GM23338 (cell line): ENCODE measurements around the gene TMTC2. TPM values are rescaled to one million over a fixed set of nuclear protein-coding genes. Genes with fewer than 3 reads are reported as not detected.

Experiments used
- ATAC-seq: fragments of 200-7000 bp; cut with Tn5 transposase; 3 replicates; pipeline ENCODE4 v1.9.1; 2020
- DNase-seq: peaks from one replicate; pipeline ENCODE4 v3.0.0-alpha.2; 2015; ENCODE audit warnings: low spot score
- H2AFZ ChIP-seq: fragments of 200-600 bp; sonication (generic); 2 replicates; pipeline ENCODE4 v1.8.0; 2016; ENCODE audit warnings: antibody characterized with exemption, mild to moderate bottlenecking, moderate library complexity
- H3F3A ChIP-seq: fragments of 200-600 bp; sonication (generic); replicated peaks from 2 replicates; pipeline ENCODE4 v1.8.0; 2017; ENCODE audit warnings: antibody characterized with exemption, mixed run types, low read depth
- H3K27ac ChIP-seq: fragments of 200-600 bp; sonication (generic); 2 replicates; pipeline ENCODE4 v1.6.1; 2016; ENCODE audit warnings: low read depth
- H3K27me3 ChIP-seq: fragments of 200-600 bp; sonication (generic); 2 replicates; pipeline ENCODE4 v1.8.0; 2016; ENCODE audit warnings: mild to moderate bottlenecking, mixed run types, moderate library complexity; ENCODE audit not compliant: insufficient read depth
- H3K36me3 ChIP-seq: fragments of 200-600 bp; sonication (generic); 2 replicates; pipeline ENCODE4 v1.8.0; 2016; ENCODE audit warnings: mild to moderate bottlenecking; ENCODE audit not compliant: insufficient read depth
- H3K4me1 ChIP-seq: fragments of 200-600 bp; sonication (generic); 2 replicates; pipeline ENCODE4 v1.8.0; 2016; ENCODE audit warnings: mild to moderate bottlenecking, moderate library complexity; ENCODE audit not compliant: insufficient read depth
- H3K4me2 ChIP-seq: fragments of 200-600 bp; sonication (generic); 2 replicates; pipeline ENCODE4 v1.7.1; 2017; ENCODE audit warnings: mixed run types
- H3K4me3 ChIP-seq: fragments of 200-600 bp; sonication (generic); 2 replicates; pipeline ENCODE4 v1.6.1; 2016; ENCODE audit warnings: mixed run types
- H3K79me2 ChIP-seq: fragments of 200-600 bp; sonication (generic); replicated peaks from 2 replicates; pipeline ENCODE4 v1.8.0; 2017; ENCODE audit warnings: mild to moderate bottlenecking; ENCODE audit not compliant: insufficient read depth
- H3K9me2 ChIP-seq: fragments of 200-600 bp; sonication (generic); 2 replicates; pipeline ENCODE4 v1.8.0; 2017; ENCODE audit not compliant: insufficient read depth
- H4K20me1 ChIP-seq: fragments of 200-600 bp; sonication (generic); replicated peaks from 2 replicates; pipeline ENCODE4 v1.8.0; 2017; ENCODE audit warnings: mild to moderate bottlenecking; ENCODE audit not compliant: insufficient read depth
- H3K27ac Mint-ChIP-seq: 2 replicates; pipeline ENCODE4 v1.8.0; 2020; ENCODE audit warnings: inconsistent platforms, mild to moderate bottlenecking, moderate library complexity, mixed read lengths
- H3K27me3 Mint-ChIP-seq: 3 replicates; pipeline ENCODE4 v1.8.0; 2022; ENCODE audit warnings: low read depth, mild to moderate bottlenecking, moderate library complexity, mixed read lengths, inconsistent platforms; ENCODE audit not compliant: insufficient read depth, poor library complexity
- H3K36me3 Mint-ChIP-seq: 3 replicates; pipeline ENCODE4 v1.8.0; 2021; ENCODE audit warnings: low read depth, mild to moderate bottlenecking, inconsistent platforms, moderate library complexity, mixed read lengths
- H3K4me1 Mint-ChIP-seq: 3 replicates; pipeline ENCODE4 v1.8.0; 2020; ENCODE audit warnings: mild to moderate bottlenecking, inconsistent platforms, mixed read lengths
- H3K4me3 Mint-ChIP-seq: 3 replicates; pipeline ENCODE4 v1.8.0; 2021; ENCODE audit warnings: moderate library complexity, mild to moderate bottlenecking, inconsistent platforms, mixed read lengths
- H3K9me3 Mint-ChIP-seq: 3 replicates; pipeline ENCODE4 v1.8.0; 2020; ENCODE audit warnings: moderate library complexity, mild to moderate bottlenecking, inconsistent platforms, mixed read lengths
- CTCF ChIP-seq, 2 experiments: fragments of 200-600 bp in 1 of 2; sonication (generic) in 1 of 2; conservative IDR thresholded peaks; 2 replicates each; pipeline versions ENCODE4 v1.5.1 to v1.6.1; 2016 to 2017; ENCODE audit warnings: antibody characterized with exemption in 2 of 2, low read depth in 2 of 2, mild to moderate bottlenecking in 2 of 2, moderate library complexity in 1 of 2
- EZH2 ChIP-seq: fragments of 200-600 bp; sonication (generic); IDR thresholded peaks from one replicate; pipeline ENCODE4 v1.8.0; 2017; ENCODE audit warnings: antibody characterized with exemption, mild to moderate bottlenecking, low read depth; ENCODE audit not compliant: unreplicated experiment
- JUNB ChIP-seq: IDR thresholded peaks from one replicate; pipeline ENCODE4 v1.6.1; 2016; ENCODE audit warnings: antibody characterized with exemption; ENCODE audit not compliant: unreplicated experiment
- NANOG ChIP-seq: IDR thresholded peaks from 2 replicates; pipeline ENCODE4 v1.6.1; 2016; ENCODE audit warnings: antibody characterized with exemption, borderline replicate concordance
- POLR2AphosphoS5 ChIP-seq: IDR thresholded peaks from 2 replicates; pipeline ENCODE4 v1.6.1; 2016; ENCODE audit warnings: antibody characterized with exemption, low read depth
- STAT1 ChIP-seq: IDR thresholded peaks from one replicate; pipeline ENCODE4 v1.6.1; 2016; ENCODE audit warnings: antibody characterized with exemption; ENCODE audit not compliant: unreplicated experiment
- ZNF114 ChIP-seq: fragments of 250-450 bp; sonication (Bioruptor Pico); IDR thresholded peaks from 2 replicates; pipeline ENCODE4 v1.5.0; 2020; ENCODE audit warnings: mild to moderate bottlenecking, moderate library complexity
- ZNF331 ChIP-seq: fragments of 250-450 bp; sonication (Bioruptor Pico); IDR thresholded peaks from 2 replicates; pipeline ENCODE4 v1.5.0; 2020; ENCODE audit warnings: low read depth, mild to moderate bottlenecking, moderate library complexity
- polyA plus RNA-seq: library from polyadenylated mRNA; unstranded; fragments of >200 nt; fragmentation: Nextera tagmentation; extraction: Ambion mirVana; gene quantifications from 2 replicates; pipeline ENCODE4 v1.2.1, GENCODE V29; 2016
- total RNA-seq: library from RNA; depleted of rRNA; stranded (reverse); fragments of >200 nt; shearing (Covaris generic); gene quantifications from 2 replicates; pipeline ENCODE4 v1.2.3, GENCODE V29; 2014
- TF ChIP-seq, protein P1 (sequence below): fragments of 250-450 bp; sonication (Bioruptor Pico); IDR thresholded peaks from 2 replicates; pipeline ENCODE4 v1.5.0; 2020; ENCODE audit warnings: mild to moderate bottlenecking, moderate library complexity

Gene TMTC2
- total and polyA plus RNA-seq, 2 experiments from 2014 or later = 0.57 to 6.5 TPM

DNA sequence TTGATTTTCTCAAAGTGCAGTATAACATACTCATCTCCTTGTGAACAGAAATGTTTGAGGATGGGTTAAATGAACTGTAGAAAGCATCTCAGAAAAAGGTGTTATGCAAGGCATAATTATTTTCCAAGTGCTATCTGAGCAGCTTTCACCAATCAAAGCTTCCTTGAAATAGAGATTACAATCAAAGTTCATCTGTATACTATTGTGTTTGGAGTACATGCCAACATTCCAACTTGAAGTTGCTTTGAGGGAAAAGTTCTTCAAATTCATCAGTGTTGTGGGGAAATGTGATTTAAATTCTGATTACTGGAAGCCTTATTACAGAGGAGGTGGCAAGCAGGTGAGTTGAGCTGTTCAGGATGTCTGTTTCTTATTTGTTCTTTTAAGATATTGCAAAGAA lies 68.2 kb downstream of the TMTC2 start (continued):
- no peak for TF ChIP-seq ZNF331
- TF ChIP-seq STAT1 = no peak
- no peak for TF ChIP-seq JUNB
- TF ChIP-seq, protein P1, sequence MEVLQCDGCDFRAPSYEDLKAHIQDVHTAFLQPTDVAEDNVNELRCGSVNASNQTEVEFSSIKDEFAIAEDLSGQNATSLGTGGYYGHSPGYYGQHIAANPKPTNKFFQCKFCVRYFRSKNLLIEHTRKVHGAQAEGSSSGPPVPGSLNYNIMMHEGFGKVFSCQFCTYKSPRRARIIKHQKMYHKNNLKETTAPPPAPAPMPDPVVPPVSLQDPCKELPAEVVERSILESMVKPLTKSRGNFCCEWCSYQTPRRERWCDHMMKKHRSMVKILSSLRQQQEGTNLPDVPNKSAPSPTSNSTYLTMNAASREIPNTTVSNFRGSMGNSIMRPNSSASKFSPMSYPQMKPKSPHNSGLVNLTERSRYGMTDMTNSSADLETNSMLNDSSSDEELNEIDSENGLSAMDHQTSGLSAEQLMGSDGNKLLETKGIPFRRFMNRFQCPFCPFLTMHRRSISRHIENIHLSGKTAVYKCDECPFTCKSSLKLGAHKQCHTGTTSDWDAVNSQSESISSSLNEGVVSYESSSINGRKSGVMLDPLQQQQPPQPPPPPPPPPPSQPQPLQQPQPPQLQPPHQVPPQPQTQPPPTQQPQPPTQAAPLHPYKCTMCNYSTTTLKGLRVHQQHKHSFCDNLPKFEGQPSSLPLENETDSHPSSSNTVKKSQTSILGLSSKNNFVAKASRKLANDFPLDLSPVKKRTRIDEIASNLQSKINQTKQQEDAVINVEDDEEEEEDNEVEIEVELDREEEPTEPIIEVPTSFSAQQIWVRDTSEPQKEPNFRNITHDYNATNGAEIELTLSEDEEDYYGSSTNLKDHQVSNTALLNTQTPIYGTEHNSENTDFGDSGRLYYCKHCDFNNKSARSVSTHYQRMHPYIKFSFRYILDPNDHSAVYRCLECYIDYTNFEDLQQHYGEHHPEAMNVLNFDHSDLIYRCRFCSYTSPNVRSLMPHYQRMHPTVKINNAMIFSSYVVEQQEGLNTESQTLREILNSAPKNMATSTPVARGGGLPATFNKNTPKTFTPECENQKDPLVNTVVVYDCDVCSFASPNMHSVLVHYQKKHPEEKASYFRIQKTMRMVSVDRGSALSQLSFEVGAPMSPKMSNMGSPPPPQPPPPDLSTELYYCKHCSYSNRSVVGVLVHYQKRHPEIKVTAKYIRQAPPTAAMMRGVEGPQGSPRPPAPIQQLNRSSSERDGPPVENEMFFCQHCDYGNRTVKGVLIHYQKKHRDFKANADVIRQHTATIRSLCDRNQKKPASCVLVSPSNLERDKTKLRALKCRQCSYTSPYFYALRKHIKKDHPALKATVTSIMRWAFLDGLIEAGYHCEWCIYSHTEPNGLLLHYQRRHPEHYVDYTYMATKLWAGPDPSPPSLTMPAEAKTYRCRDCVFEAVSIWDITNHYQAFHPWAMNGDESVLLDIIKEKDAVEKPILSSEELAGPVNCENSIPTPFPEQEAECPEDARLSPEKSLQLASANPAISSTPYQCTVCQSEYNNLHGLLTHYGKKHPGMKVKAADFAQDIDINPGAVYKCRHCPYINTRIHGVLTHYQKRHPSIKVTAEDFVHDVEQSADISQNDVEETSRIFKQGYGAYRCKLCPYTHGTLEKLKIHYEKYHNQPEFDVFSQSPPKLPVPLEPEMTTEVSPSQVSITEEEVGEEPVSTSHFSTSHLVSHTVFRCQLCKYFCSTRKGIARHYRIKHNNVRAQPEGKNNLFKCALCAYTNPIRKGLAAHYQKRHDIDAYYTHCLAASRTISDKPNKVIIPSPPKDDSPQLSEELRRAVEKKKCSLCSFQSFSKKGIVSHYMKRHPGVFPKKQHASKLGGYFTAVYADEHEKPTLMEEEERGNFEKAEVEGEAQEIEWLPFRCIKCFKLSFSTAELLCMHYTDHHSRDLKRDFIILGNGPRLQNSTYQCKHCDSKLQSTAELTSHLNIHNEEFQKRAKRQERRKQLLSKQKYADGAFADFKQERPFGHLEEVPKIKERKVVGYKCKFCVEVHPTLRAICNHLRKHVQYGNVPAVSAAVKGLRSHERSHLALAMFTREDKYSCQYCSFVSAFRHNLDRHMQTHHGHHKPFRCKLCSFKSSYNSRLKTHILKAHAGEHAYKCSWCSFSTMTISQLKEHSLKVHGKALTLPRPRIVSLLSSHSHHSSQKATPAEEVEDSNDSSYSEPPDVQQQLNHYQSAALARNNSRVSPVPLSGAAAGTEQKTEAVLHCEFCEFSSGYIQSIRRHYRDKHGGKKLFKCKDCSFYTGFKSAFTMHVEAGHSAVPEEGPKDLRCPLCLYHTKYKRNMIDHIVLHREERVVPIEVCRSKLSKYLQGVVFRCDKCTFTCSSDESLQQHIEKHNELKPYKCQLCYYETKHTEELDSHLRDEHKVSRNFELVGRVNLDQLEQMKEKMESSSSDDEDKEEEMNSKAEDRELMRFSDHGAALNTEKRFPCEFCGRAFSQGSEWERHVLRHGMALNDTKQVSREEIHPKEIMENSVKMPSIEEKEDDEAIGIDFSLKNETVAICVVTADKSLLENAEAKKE = no peak
- TF ChIP-seq NANOG = no peak

DNA sequence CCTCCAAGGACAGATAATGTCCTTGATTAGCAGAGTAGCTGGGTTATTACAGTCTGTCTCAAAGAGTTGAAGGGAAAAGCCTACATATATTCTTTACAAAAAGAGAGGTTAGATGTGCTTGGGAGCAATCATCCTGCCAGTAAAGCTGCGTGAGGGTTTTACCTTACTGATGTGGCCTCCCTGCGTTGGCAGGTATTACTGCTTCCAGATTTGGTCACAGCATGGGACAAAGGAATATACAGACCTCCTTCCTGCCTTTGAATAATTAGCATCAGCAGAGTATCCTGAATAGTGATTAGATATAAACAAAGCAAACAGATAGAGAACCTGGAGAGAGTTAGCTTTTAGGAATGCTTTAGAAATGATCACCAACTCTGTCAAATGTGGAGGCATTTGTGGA lies 69.6 kb downstream of the TMTC2 start:
- no peaks in the 10 kb centered on the region for H3K36me3 Mint-ChIP-seq
- peaks cover 5% of the 10 kb centered on the region for H3K27me3 Mint-ChIP-seq
- ATAC-seq (peak; percentile 93), DNase-seq (peak; percentile 75)
- H3K36me3 ChIP-seq = no peaks in the 10 kb centered on the region
- peaks cover 10% of the 10 kb centered on the region; the same call in 1 of the 2 replicates for H4K20me1 ChIP-seq
- no peaks in the 10 kb centered on the region for H3K79me2 ChIP-seq
- peaks cover 27% of the 10 kb centered on the region for H3K4me1 ChIP-seq
- no peak overlapping the region for H3K4me3 ChIP-seq
- no peaks in the 10 kb centered on the region for H3K27me3 ChIP-seq
- no peak overlapping the region for H3K4me2 ChIP-seq
- no peak overlapping the region for H3K27ac ChIP-seq
- H3F3A ChIP-seq = no peaks in the 10 kb centered on the region
- H3K4me3 Mint-ChIP-seq = no peak overlapping the region
- H3K9me3 Mint-ChIP-seq = no peaks in the 10 kb centered on the region
- H2AFZ ChIP-seq = no peak overlapping the region
- H3K27ac Mint-ChIP-seq = no peak overlapping the region
- peaks cover 28% of the 10 kb centered on the region for H3K4me1 Mint-ChIP-seq
- no peaks in the 10 kb centered on the region for H3K9me2 ChIP-seq
- TF ChIP-seq, protein P1 = no peak
- TF ChIP-seq ZNF114 (no peak), CTCF (conservative IDR thresholded peaks at IDR 0.05; ENCODE audit: low read depth in 2 of 2) (0 out of 4 replicates have a peak, but pooled peaks of 1 of the 2 experiments have one; percentile 12), EZH2 (no peak), ZNF331 (no peak), POLR2AphosphoS5 (no peak)
